ENCODE data around the gene RCC2.
"Not testable (repeated sequence)": the region's sequence is repeated elsewhere in the genome, so short reads cannot be mapped to it uniquely, and the experiment has no call there.

Gene RCC2

DNA sequence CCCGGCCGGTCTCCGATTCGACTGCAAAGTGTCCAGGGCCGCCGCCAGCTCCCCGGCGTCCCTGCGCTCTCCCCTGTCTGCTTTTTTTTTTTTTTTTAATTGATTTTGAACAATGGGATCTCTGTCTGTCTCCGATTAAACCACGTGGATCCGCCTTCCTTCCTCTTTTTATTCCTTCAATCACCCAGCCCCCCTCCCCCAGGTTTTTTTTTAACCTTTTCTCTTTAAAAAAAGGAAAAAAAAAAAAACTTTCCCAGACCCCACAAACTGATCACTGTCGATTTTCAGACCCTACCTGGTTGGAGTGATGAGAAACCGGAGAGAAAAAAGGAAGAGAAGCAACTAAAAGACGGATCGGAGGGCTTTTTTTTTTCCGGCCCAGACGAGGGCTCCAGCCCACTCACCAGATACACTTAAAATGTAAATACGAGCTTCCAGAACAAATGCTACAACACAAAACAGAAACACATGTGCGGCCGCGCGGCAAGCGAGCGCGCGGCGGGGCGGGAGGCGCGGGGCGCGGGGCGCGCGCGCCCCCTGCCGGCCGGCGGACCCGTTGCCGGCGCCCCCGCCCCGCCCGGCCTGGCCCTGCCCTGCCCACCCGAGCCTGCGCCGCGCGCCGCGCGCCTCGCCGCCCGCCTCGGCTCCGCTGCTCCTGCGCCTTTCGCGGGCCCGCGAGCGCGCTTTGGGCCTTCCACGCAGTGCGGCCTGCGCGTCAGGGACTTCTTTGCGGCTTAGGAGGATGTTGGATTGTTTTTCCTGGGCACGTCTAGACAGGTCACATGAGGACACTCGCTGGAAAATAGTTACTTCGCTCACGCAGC, at the start of gene RCC2:
RCC2 (minus strand) TSS at position 428 of the 824 bp plus-strand sequence. CDS start 1,163 bp downstream, outside the sequence.
- peak within 1 kb of the TSS; percentile 92 for H3K27ac ChIP-seq
- TF ChIP-seq ZFX (IDR thresholded peaks at IDR 0.05; ENCODE audit: borderline replicate concordance) = no peak
- TF ChIP-seq, protein P1, sequence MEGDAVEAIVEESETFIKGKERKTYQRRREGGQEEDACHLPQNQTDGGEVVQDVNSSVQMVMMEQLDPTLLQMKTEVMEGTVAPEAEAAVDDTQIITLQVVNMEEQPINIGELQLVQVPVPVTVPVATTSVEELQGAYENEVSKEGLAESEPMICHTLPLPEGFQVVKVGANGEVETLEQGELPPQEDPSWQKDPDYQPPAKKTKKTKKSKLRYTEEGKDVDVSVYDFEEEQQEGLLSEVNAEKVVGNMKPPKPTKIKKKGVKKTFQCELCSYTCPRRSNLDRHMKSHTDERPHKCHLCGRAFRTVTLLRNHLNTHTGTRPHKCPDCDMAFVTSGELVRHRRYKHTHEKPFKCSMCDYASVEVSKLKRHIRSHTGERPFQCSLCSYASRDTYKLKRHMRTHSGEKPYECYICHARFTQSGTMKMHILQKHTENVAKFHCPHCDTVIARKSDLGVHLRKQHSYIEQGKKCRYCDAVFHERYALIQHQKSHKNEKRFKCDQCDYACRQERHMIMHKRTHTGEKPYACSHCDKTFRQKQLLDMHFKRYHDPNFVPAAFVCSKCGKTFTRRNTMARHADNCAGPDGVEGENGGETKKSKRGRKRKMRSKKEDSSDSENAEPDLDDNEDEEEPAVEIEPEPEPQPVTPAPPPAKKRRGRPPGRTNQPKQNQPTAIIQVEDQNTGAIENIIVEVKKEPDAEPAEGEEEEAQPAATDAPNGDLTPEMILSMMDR (IDR thresholded peaks at IDR 0.05) = peak; percentile 78

DNA sequence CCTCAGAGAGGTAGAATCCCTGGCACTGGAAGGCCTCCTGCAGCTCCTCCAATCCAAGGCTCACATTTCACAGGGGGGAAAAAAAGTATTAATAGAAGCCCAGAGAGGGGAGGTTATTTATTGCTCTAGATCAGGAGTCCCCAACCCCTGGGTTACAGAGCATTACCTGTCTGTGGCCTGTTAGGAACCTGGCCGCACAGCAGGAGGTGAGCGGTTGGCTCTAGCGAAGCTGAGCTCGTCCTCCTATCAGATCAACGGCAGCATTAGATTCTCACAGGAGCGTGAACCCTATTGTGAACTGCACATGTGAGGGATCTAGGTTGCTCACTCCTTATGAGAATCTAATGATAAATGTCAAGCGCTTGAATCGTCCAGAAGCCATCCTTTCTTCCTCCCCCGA, 46.8 kb upstream of the RCC2 start:
- no peak overlapping the region for H3K27ac ChIP-seq
- TF ChIP-seq, protein P1 (IDR thresholded peaks at IDR 0.05) = no peak
- no peak for TF ChIP-seq ZFX (IDR thresholded peaks at IDR 0.05; ENCODE audit: borderline replicate concordance)

DNA sequence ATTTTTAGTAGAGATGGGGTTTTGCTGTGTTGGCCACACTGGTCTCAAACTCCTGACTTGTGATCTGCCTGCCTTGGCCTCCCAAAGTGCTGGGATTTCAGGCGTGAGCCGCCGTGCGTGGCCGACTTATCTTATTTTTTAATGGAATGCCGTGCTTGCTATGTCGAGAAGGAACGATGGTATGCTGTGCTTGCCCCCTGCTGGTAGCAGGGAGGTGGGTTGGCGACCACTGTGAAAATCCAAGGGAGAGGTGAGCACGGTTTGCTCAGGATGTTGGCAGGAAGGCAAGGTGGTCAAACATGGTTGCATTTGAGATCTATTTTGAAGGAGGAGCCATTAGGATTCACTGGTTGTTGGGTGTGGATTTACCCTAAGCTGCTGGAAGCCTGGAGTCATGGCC, 45.8 kb upstream of the RCC2 start:
- no peak overlapping the region for H3K27ac ChIP-seq
- TF ChIP-seq, protein P1 (IDR thresholded peaks at IDR 0.05) = peak; percentile 70
- no peak for TF ChIP-seq ZFX (IDR thresholded peaks at IDR 0.05; ENCODE audit: borderline replicate concordance)

DNA sequence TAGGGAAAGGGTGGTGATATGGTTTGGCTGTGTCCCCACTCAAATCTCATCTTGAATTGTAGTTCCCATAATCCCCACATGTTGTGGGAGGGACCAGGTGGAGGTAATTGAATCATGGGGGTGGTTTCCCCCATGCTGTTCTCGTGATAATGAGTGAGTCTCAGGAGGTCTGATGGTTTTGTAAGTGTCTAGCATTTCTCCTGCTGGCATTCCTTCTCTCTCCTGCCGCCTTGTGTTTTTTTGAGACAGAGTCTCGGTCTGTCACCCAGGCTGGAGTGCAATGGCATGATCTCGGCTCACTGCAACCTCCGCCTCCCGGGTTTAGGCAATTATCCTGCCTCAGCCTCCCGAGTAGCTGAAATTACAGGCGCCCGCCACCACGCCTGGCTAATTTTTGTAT, 42.5 kb upstream of the RCC2 start:
- H3K27ac ChIP-seq = not testable (repeated sequence)

DNA sequence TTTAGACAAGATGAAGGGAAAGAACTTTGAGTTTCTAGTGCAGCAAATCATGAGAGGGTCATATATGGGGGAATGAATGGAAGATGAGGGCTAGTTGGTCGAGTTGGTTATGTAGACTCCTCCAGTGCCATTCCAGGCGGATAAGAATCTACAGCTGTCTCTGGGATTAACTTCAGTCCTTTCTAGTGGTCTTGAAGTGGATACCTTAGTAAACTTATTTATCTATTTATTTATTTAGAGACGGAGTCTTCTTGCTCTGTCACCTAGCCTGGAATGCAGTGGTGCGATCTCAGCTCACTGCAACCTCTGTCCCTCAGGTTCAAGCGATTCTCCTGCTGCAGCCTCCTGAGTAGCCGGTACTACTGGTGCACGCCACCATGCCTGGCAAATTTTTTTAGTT, 41.4 kb upstream of the RCC2 start:
- TF ChIP-seq ZFX (IDR thresholded peaks at IDR 0.05; ENCODE audit: borderline replicate concordance) = no peak
- TF ChIP-seq, protein P1 (IDR thresholded peaks at IDR 0.05) = no peak
- H3K27ac ChIP-seq = no peak overlapping the region

DNA sequence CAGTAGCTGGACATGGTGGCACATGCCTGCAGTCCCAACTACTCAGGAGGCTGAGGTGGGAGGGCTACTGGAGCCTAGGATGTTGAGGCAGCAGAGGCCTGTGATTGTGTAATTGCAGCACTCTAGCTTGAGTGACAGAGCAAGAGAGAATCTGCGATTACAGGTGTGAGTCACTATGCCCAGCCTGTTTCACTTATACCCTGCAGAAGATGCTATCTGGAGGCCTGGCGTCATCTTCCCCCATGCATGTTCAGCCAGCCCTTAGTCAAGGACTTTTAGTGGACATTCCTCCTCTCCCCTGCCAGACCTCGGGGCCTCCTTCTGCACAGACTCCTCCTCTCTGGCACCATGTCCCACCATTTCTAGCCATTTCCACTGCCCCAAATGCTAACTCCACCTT, 36.3 kb upstream of the RCC2 start:
- no peak overlapping the region for H3K27ac ChIP-seq
- TF ChIP-seq, protein P1 (IDR thresholded peaks at IDR 0.05) = no peak
- TF ChIP-seq ZFX (IDR thresholded peaks at IDR 0.05; ENCODE audit: borderline replicate concordance) = no peak

DNA sequence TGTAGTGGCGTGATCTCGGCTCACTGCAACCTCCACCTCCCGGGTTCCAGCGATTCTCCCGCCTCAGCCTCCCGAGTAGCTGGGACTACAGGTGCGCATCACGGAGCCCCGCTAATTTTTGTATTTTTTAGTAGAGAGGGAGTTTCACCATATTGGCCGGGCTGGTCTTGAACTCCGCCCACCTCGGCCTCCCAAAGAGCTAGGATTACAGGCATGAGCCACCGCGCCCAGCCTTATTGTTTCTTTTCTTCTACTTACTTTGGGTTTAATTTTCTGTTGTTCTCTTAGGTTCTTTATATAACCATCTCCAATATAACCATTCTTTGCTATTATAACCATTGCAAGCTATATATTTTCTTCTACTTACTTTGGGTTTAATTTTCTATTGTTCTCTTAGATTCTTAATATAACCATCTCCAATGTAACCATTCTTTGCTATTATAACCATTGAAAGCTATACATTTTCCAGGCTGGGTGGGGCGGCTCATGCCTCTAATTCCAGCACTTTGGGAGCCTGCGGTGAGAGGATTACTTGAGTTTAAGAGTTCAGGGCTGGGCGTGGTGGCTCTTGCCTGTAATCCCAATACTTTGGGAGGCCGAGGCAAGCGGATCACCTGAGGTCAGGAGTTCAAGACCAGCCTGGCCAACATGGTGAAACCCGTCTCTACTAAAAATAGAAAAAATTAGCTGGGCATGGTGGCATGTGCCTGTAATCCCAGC, 35.5 kb upstream of the RCC2 start:
- H3K27ac ChIP-seq = not testable (repeated sequence)

DNA sequence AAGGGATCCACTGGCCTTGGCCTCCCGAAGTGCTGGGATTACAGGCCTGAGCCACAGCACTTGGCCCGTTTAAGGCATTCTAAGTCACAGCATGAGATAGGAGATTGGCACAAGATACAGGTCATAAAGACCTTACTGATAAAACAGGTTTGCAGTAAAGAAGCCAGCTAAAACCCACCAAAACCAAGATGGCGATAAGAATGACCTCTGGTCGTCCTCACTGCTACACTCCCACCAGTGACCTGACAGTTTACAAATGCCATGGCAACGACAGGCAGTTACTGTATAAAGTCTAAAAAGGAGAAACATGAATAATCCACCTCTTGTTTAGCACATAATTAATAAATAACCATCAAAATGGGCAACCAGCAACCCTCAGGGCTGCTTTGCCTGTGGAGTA, 33.3 kb upstream of the RCC2 start:
- H3K27ac ChIP-seq = no peak overlapping the region
- TF ChIP-seq ZFX (IDR thresholded peaks at IDR 0.05; ENCODE audit: borderline replicate concordance) = no peak
- TF ChIP-seq, protein P1 (IDR thresholded peaks at IDR 0.05) = no peak
